ENCODE results near the gene TNFRSF6B. TPM values are rescaled to one million over a fixed set of nuclear protein-coding genes. Genes with fewer than 3 reads are reported as not detected.

TNFRSF6B gene
- total RNA-seq, 4 donors from 2014 or later, result 10.5 to 91.9 (median 12.3) TPM

DNA sequence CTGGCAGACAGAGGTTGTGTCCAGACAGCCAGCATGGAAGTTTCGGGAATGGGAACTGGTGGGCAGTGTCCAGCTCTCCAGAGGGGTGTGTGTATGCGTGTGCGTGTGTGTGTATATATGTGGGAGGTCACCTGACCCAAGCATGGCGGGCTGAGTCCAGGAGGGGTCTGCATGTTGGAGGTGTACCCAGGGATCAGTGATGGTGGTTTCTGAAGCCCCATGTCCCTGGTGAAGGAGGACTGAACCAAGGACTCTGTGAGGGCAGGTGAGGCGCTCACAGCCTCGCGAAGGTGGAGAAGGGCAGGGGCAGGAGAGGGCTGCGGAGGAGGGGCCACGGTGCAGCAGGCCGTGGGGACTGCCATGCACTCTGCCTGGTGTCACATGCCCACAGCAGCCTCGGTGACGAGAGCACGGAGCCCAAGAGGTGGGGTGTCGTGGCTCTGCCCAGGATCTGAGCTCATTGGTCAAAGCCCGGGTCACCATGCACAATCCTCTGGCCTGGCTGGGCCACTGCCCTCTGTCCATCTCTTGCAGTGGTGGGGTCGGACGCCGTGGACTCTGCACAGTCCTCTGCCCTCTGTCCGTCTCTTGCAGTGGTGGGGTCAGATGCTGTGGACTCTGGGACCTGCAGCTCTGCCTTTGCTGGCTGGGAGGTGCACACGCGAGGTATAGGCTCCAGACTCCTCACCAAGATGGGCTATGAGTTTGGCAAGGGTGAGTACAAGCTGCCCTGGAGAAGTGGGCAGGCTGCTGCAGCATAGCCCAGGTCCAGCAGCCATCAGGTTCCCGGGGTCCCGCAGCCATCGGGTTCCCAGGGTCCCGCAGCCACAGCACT lies 37.9 kb downstream of the TNFRSF6B start:
- DNase-seq (ENCODE audit: low spot score) (no peak), ATAC-seq (ENCODE audit: low FRiP score) (no peak)
- TF ChIP-seq, protein P1, sequence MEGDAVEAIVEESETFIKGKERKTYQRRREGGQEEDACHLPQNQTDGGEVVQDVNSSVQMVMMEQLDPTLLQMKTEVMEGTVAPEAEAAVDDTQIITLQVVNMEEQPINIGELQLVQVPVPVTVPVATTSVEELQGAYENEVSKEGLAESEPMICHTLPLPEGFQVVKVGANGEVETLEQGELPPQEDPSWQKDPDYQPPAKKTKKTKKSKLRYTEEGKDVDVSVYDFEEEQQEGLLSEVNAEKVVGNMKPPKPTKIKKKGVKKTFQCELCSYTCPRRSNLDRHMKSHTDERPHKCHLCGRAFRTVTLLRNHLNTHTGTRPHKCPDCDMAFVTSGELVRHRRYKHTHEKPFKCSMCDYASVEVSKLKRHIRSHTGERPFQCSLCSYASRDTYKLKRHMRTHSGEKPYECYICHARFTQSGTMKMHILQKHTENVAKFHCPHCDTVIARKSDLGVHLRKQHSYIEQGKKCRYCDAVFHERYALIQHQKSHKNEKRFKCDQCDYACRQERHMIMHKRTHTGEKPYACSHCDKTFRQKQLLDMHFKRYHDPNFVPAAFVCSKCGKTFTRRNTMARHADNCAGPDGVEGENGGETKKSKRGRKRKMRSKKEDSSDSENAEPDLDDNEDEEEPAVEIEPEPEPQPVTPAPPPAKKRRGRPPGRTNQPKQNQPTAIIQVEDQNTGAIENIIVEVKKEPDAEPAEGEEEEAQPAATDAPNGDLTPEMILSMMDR (IDR thresholded peaks at IDR 0.05), result no peak

- DNase-seq (ENCODE audit: low spot score) (no peak), ATAC-seq (ENCODE audit: low FRiP score) (no peak)
- TF ChIP-seq, protein P1 (IDR thresholded peaks at IDR 0.05), result no peak
These were observed 38.8 kb downstream of the TNFRSF6B start for GRCh38 chr20:63734946-63735858.

DNA sequence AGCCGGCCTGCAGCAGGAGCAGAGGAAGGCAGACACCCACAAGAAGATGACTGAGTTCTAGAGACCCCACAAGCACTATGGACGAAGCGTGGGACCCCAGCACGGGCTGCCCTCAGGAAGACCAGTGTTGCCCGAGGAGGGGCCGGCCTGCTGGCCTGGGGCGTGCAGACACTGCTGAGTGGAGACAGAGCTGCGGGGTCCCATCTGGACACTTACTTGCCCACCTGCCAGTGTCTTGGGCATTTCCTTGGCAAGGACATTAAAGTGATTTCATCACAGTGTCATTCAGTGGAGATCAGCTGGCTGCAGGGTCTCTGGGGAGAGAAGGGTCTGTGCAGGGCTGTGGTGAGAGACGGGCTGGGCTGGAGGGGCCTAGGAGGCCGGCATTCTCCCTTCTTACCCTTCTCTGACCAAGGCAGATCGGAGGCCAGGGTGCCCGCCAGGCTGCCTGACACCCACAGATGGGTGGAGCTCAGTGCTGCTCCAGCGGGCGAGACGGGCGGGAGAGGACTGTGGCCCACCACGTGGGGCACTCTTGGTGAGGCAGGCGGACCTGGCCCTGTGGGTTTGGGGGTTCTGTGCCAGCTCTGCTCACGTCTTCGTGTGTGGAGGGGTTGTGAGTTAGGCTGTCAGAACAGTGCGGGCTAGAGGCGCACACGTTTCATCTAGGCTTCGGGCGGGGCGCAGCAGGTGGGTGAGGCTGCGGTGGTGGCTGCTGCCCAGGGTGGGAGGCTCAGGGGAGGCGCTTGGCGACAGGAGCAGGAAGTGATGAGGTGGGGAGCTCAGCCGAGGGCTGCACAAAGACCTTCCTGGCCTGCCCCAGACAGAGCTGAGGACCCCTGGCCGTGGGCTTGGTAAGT lies 39.6 kb downstream of the TNFRSF6B start, which contains the start of gene LIME1:
LIME1 (plus strand) TSS at position 806 of the 860 bp plus-strand sequence. CDS start 886 bp downstream, outside the sequence.
- TF ChIP-seq, protein P1 (IDR thresholded peaks at IDR 0.05), result no peak
- ATAC-seq (ENCODE audit: low FRiP score) (no peak), DNase-seq (ENCODE audit: low spot score) (no peak)

GRCh38 chr20:63736893-63737694 lies 40.6 kb downstream of the TNFRSF6B start:
- ATAC-seq (ENCODE audit: low FRiP score) (no peak), DNase-seq (ENCODE audit: low spot score) (no peak)
- TF ChIP-seq, protein P1 (IDR thresholded peaks at IDR 0.05), result no peak

DNA sequence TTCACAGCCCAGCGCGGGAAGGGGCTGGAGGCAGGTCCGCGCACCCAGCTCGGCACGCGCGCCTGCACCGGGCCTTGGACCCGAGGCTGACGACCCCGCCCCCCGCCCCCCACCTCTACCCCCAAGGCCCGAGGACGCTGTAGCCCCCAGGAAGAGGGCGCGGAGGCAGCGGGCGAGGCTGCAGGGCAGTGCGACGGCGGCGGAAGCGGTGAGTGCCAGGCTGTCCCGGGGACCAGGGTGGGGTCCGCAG lies 41.2 kb downstream of the TNFRSF6B start:
- DNase-seq (ENCODE audit: low spot score), result no peak
- TF ChIP-seq, protein P1 (IDR thresholded peaks at IDR 0.05), result no peak
- no peak for ATAC-seq (ENCODE audit: low FRiP score)

Measured in omental fat pad (tissue), 4 donors.